Ovary (tissue), 10 donors: Measurements from ENCODE around the gene NAA10. TPM values are rescaled to one million over a fixed set of nuclear protein-coding genes. Genes with fewer than 3 reads are reported as not detected.
"Not testable (repeated sequence)": the region's sequence is repeated elsewhere in the genome, so short reads cannot be mapped to it uniquely, and the experiment has no call there.

Experiments
- DNase-seq, 5 donors: peaks; one replicate each; pipeline ENCODE4 v3.0.0-alpha.2; 2019 to 2020
- H3K27ac ChIP-seq, 2 donors: fragments of 200-600 bp; one replicate each; pipeline versions ENCODE4 v1.5.1 to v1.8.0; 2019 to 2022
- H3K27me3 ChIP-seq: fragments of 200-600 bp; one replicate; pipeline ENCODE4 v1.8.0; 2022
- H3K36me3 ChIP-seq: fragments of 200-600 bp; sonication (generic); one replicate; pipeline ENCODE4 v1.5.1; 2019
- H3K4me1 ChIP-seq: one replicate; pipeline ENCODE4 v1.8.1; 2013; ENCODE audit warnings: mild to moderate bottlenecking, moderate library complexity; ENCODE audit not compliant: insufficient read depth
- H3K4me3 ChIP-seq: fragments of 200-600 bp; sonication (generic); one replicate; pipeline ENCODE4 v1.5.1; 2017
- H3K9me3 ChIP-seq, 2 donors: fragments of 200-600 bp in 1 of 2; sonication (generic) in 1 of 2; one replicate each; pipeline versions ENCODE4 v1.5.1 to v1.8.1; 2013 to 2019; ENCODE audit warnings: mild to moderate bottlenecking in 1 of 2, moderate library complexity in 1 of 2
- CTCF ChIP-seq, 3 donors: fragments of 450-650 bp in 2 of 3; fragments of 200-600 bp in 1 of 3; IDR thresholded peaks; one replicate each; pipeline versions ENCODE4 v1.5.1 to v1.8.0; 2016 to 2022; ENCODE audit warnings: antibody characterized with exemption in 3 of 3, mild to moderate bottlenecking in 1 of 3
- EP300 ChIP-seq: sonication (generic); formaldehyde crosslinking; IDR thresholded peaks from one replicate; pipeline ENCODE4 v1.6.1; 2017; ENCODE audit warnings: antibody characterized with exemption
- POLR2A ChIP-seq: fragments of 450-650 bp; IDR thresholded peaks from one replicate; pipeline ENCODE4 v1.6.1; 2017; ENCODE audit warnings: antibody characterized with exemption, mild to moderate bottlenecking, moderate library complexity
- WGBS, 3 donors: extraction: QIAGEN DNeasy Blood & Tissue Kit in 1 of 3; methylation state at CpG; one replicate each; pipeline versions ENCODE4 v1.1.5 to v1.1.7; 2013 to 2017; 5-methylcytosine and 5-hydroxymethylcytosine counted together
- intact Hi-C, 4 donors: fragments of 100-400 bp; cut with DNase I; formaldehyde crosslinking; loops; one replicate each; pipeline versions ENCODE4 v1.11.0 to v1.15.1; 2022 to 2023
- long read RNA-seq, 3 donors: library from polyadenylated mRNA in 2 of 3; unstranded in 2 of 3; transcript quantifications; one replicate each; pipeline ENCODE4 v2.0.0 and lab custom pipeline, GENCODE V29; 2021 to 2026
- polyA plus RNA-seq, 2 donors: library from polyadenylated mRNA; stranded (reverse); fragments of 200-250 nt in 1 of 2; fragments of 350-450 nt in 1 of 2; fragmentation: Illumina TruSeq in 1 of 2; extraction: RNeasy Lipid Tissue Mini Kit (QIAGEN cat#74804) in 1 of 2; gene quantifications; one replicate each; pipeline ENCODE4 v1.2.3, GENCODE V29; 2013 to 2014
- total RNA-seq, 7 donors: library from RNA; depleted of rRNA in 2 of 7; stranded (reverse); fragments of >200 nt in 2 of 7; fragmentation: NEBNext Ultra II Directional in 3 of 7; extraction: Animal tissue kit (Norgen Biotek cat#: 25700) in 3 of 7; gene quantifications; one replicate each; pipeline versions ENCODE4 v1.1.0 to v1.2.4, GENCODE V29; 2016 to 2023
- donor health status: DM: no; HTN: no; CAD: no; lungs with moderate emphysema.
- donor health status: DM: no; HTN: no; CAD: no.
- donor health status: Bipolar disorder and iron deficiency.
- donor health status: DM: yes; HTN: yes; CAD: no.
- donor health status: DM: no; HTN: no; CAD: no.
- donor health status: DM: yes; HTN: yes; CAD: no.

Gene NAA10
- total RNA-seq (10 to 100 TPM; 36.7 to 95.5 (median 64.2) TPM), polyA plus RNA-seq (10 to 100 TPM; 64.9 to 87.3 TPM)
- long read RNA-seq, donor 1, transcript NAA10-209 (7 exons, 1,080 nt): minor isoform, 9 of 67 reads
- long read RNA-seq, donor 1, transcript NAA10-208 (8 exons, 1,772 nt): major isoform, 33 of 67 reads
- long read RNA-seq, donor 1, partial matches to known transcripts: 4 of 67 reads
- long read RNA-seq, donor 1, other reads (novel, unspliced or antisense): 14 of 67 reads
- long read RNA-seq, donor 2, transcript NAA10-208 (8 exons, 1,772 nt): major isoform, 26 of 53 reads
- long read RNA-seq, donor 2, partial matches to known transcripts: 18 of 53 reads
- long read RNA-seq, donor 2, other reads (novel, unspliced or antisense): 0 of 53 reads
- long read RNA-seq, donor 3, transcript NAA10-208 (8 exons, 1,772 nt): major isoform, 39 of 64 reads
- long read RNA-seq, donor 3, transcript NAA10-201 (7 exons, 837 nt): minor isoform, 7 of 64 reads
- long read RNA-seq, donor 3, partial matches to known transcripts: 3 of 64 reads
- long read RNA-seq, donor 3, other reads (novel, unspliced or antisense): 8 of 64 reads

GRCh38 chrX:153934762-153935325, at the start of gene NAA10:
Gene NAA10 (minus strand): TSS chrX:153935037. CDS start chrX:153934904, 133 bp downstream.
- DNase-seq: peak; percentile 72 to 86 (median 82)
- Histone ChIP-seq H3K27me3 (no peaks in the 10 kb centered on the region), H3K9me3 (no peaks in the 10 kb centered on the region), H3K27ac (peak within 1 kb of the TSS in 1 of 2 donors; percentile 38), H3K4me1 (peaks cover 7% of the 10 kb centered on the region), H3K36me3 (no peaks in the 10 kb centered on the region), H3K4me3 (peak within 1 kb of the TSS; percentile 56)
- no peak for TF ChIP-seq EP300
- no peak for TF ChIP-seq CTCF (IDR thresholded peaks at IDR 0.05)
- TF ChIP-seq POLR2A: no peak
- intact Hi-C loops: no loop called here
- whole genome bisulfite sequencing, 3 donors: 6 to 15% methylated on average over 74 to 81 of the region's 87 CpGs; no CpG with 5 or more reads in 1 of the 3 donors

GRCh38 chrX:153983321-153983801, 48.5 kb upstream of the NAA10 start:
- Histone ChIP-seq H3K27ac (peak overlapping the region in 1 of 2 donors; percentile 68), H3K27me3 (no peaks in the 10 kb centered on the region), H3K9me3 (no peaks in the 10 kb centered on the region), H3K4me1 (peaks cover 5% of the 10 kb centered on the region), H3K36me3 (no peaks in the 10 kb centered on the region), H3K4me3 (no peak overlapping the region)
- no peak for DNase-seq
- 88 to 93% (median 90%) methylated on average over 12 of the region's 12 CpGs for WGBS, 3 donors
- intact Hi-C loops: no loop called here
- TF ChIP-seq POLR2A: no peak

- no peak overlapping the region for H3K4me3 ChIP-seq
- no peaks in the 10 kb centered on the region for H3K27me3 ChIP-seq
- H3K27ac ChIP-seq: peak overlapping the region; percentile 68
- no peak for TF ChIP-seq CTCF (IDR thresholded peaks at IDR 0.05)
- no peak for TF ChIP-seq EP300
- no peak for TF ChIP-seq POLR2A
- DNase-seq: peak; percentile 71 to 87 (median 77)
- H3K4me1 ChIP-seq: peaks cover 5% of the 10 kb centered on the region
- no peaks in the 10 kb centered on the region for H3K9me3 ChIP-seq
- WGBS, 3 donors: 62 to 71% (median 67%) methylated on average over 48 to 52 of the region's 52 CpGs
- intact Hi-C loops: no loop called here
- no peaks in the 10 kb centered on the region for H3K36me3 ChIP-seq
Measured at GRCh38 chrX:153981771-153982533, 47.1 kb upstream of the NAA10 start.

GRCh38 chrX:153981231-153981630, 46.4 kb upstream of the NAA10 start:
- TF ChIP-seq EP300: no peak
- no peak for TF ChIP-seq CTCF (IDR thresholded peaks at IDR 0.05)
- TF ChIP-seq POLR2A: no peak
- intact Hi-C loops: no loop called here
- Histone ChIP-seq H3K36me3 (no peaks in the 10 kb centered on the region), H3K27me3 (no peaks in the 10 kb centered on the region), H3K4me3 (no peak overlapping the region), H3K27ac (peak overlapping the region; percentile 68), H3K9me3 (no peaks in the 10 kb centered on the region), H3K4me1 (peaks cover 5% of the 10 kb centered on the region)
- no peak for DNase-seq
- WGBS, 3 donors: 66 to 83% (median 73%) methylated on average over 7 of the region's 7 CpGs

GRCh38 chrX:153980394-153980793, 45.6 kb upstream of the NAA10 start:
- H3K27me3 ChIP-seq, H3K36me3 ChIP-seq, H3K4me3 ChIP-seq, H3K4me1 ChIP-seq, intact Hi-C loops, H3K9me3 ChIP-seq, DNase-seq: not testable (repeated sequence)
- 67 to 78% (median 73%) methylated on average over 9 to 10 of the region's 10 CpGs for WGBS, 3 donors
- H3K27ac ChIP-seq: peak overlapping the region in 1 of 2 donors; percentile 68
